WTC11 (cell line): Measurements from ENCODE around the gene BEX4. TPM values are rescaled to one million over a fixed set of nuclear protein-coding genes. Genes with fewer than 3 reads are reported as not detected.

ENCODE experiments used
- ATAC-seq: fragments of 200-7000 bp; cut with Tn5 transposase; 2 replicates; pipeline ENCODE4 v1.10.0; 2021; ENCODE audit warnings: mild to moderate bottlenecking, moderate library complexity
- CTCF ChIA-PET: fragments of 300-600 bp; sonication (Branson Sonifier 250); formaldehyde crosslinking; loops from one replicate; lab custom pipeline; 2021; ENCODE audit warnings: antibody characterized with exemption; lab: Charles Lee
- POLR2A ChIA-PET: fragments of 350-600 bp; sonication (Branson Sonifier 250); formaldehyde crosslinking; loops from one replicate; lab custom pipeline; 2021; ENCODE audit warnings: antibody characterized with exemption; lab: Charles Lee
- DNase-seq: peaks from one replicate; pipeline ENCODE4 v3.0.0; 2021; ENCODE audit warnings: low spot score
- H3K27ac Mint-ChIP-seq: 2 replicates; pipeline ENCODE4 v1.8.0; 2021; ENCODE audit warnings: mixed read lengths
- H3K27me3 Mint-ChIP-seq: 2 replicates; pipeline ENCODE4 v1.8.0; 2021; ENCODE audit warnings: low read depth, mild to moderate bottlenecking, moderate library complexity, mixed read lengths
- H3K36me3 Mint-ChIP-seq: 2 replicates; pipeline ENCODE4 v1.8.0; 2021; ENCODE audit warnings: mixed read lengths
- H3K4me1 Mint-ChIP-seq: 2 replicates; pipeline ENCODE4 v1.8.0; 2022; ENCODE audit warnings: mixed read lengths
- H3K4me3 Mint-ChIP-seq: 2 replicates; pipeline ENCODE4 v1.8.0; 2021; ENCODE audit warnings: mild to moderate bottlenecking, moderate library complexity, mixed read lengths
- H3K9me3 Mint-ChIP-seq: 2 replicates; pipeline ENCODE4 v1.8.0; 2021; ENCODE audit warnings: mixed read lengths
- CBFB ChIP-seq: sonication (generic); formaldehyde crosslinking; IDR thresholded peaks from 2 replicates; pipeline ENCODE4 v1.8.1; 2022; ENCODE audit warnings: mild to moderate bottlenecking, low read depth, missing genetic modification reagents
- CREM ChIP-seq: sonication (generic); formaldehyde crosslinking; IDR thresholded peaks from 2 replicates; pipeline ENCODE4 v1.8.1; 2022; ENCODE audit warnings: mild to moderate bottlenecking, missing genetic modification reagents, moderate library complexity
- E2F5 ChIP-seq: sonication (generic); formaldehyde crosslinking; IDR thresholded peaks from 2 replicates; pipeline ENCODE4 v1.8.1; 2022; ENCODE audit warnings: mild to moderate bottlenecking, moderate library complexity, missing genetic modification reagents
- FOXK1 ChIP-seq: sonication (generic); formaldehyde crosslinking; IDR thresholded peaks from 2 replicates; pipeline ENCODE4 v1.8.0; 2022; ENCODE audit warnings: mild to moderate bottlenecking, moderate library complexity, missing genetic modification reagents
- GTF2I ChIP-seq: fragments of 250-450 bp; sonication (Bioruptor Pico); conservative IDR thresholded peaks from 2 replicates; pipeline ENCODE4 v1.4.0; 2021; ENCODE audit warnings: mild to moderate bottlenecking
- HMGA2 ChIP-seq: fragments of 250-450 bp; sonication (Bioruptor Pico); IDR thresholded peaks from 2 replicates; pipeline ENCODE4 v1.4.0; 2021; ENCODE audit warnings: mild to moderate bottlenecking, moderate library complexity
- MXD4 ChIP-seq: fragments of 250-450 bp; sonication (Bioruptor Pico); IDR thresholded peaks from 2 replicates; pipeline ENCODE4 v1.8.0; 2021; ENCODE audit warnings: mild to moderate bottlenecking, moderate library complexity, borderline replicate concordance
- OVOL2 ChIP-seq: fragments of 250-450 bp; sonication (Bioruptor Pico); IDR thresholded peaks from 2 replicates; pipeline ENCODE4 v1.9.0; 2021; ENCODE audit warnings: mild to moderate bottlenecking, borderline replicate concordance
- RELA ChIP-seq: sonication (generic); formaldehyde crosslinking; IDR thresholded peaks from 2 replicates; pipeline ENCODE4 v1.8.1; 2022; ENCODE audit warnings: missing genetic modification reagents, mild to moderate bottlenecking, borderline replicate concordance
- RORB ChIP-seq: fragments of 250-450 bp; sonication (Bioruptor Pico); IDR thresholded peaks from 2 replicates; pipeline ENCODE4 v1.9.0; 2021; ENCODE audit warnings: mild to moderate bottlenecking
- TEAD4 ChIP-seq: sonication (generic); formaldehyde crosslinking; IDR thresholded peaks from 2 replicates; pipeline ENCODE4 v1.8.0; 2022; ENCODE audit warnings: mild to moderate bottlenecking, missing genetic modification reagents
- TP53 ChIP-seq: sonication (generic); formaldehyde crosslinking; IDR thresholded peaks from 2 replicates; pipeline ENCODE4 v1.8.1; 2023; ENCODE audit warnings: mild to moderate bottlenecking, missing genetic modification reagents
- USF2 ChIP-seq: sonication (generic); formaldehyde crosslinking; IDR thresholded peaks from 2 replicates; pipeline ENCODE4 v1.8.1; 2023; ENCODE audit warnings: mild to moderate bottlenecking, missing genetic modification reagents, moderate library complexity
- ZBTB43 ChIP-seq: sonication (generic); formaldehyde crosslinking; IDR thresholded peaks from 2 replicates; pipeline ENCODE4 v1.8.1; 2023; ENCODE audit warnings: mild to moderate bottlenecking, missing genetic modification reagents
- ZNF138 ChIP-seq: sonication (generic); formaldehyde crosslinking; conservative IDR thresholded peaks from 2 replicates; pipeline ENCODE4 v1.8.1; 2022; ENCODE audit warnings: mild to moderate bottlenecking, moderate library complexity, missing genetic modification reagents
- ZNF232 ChIP-seq: sonication (generic); formaldehyde crosslinking; IDR thresholded peaks from 2 replicates; pipeline ENCODE4 v1.8.0; 2022; ENCODE audit warnings: mild to moderate bottlenecking, missing genetic modification reagents
- ZNF263 ChIP-seq: sonication (generic); formaldehyde crosslinking; IDR thresholded peaks from 2 replicates; pipeline ENCODE4 v1.8.1; 2022; ENCODE audit warnings: low read depth, mild to moderate bottlenecking, moderate library complexity, missing genetic modification reagents
- ZNF317 ChIP-seq: sonication (generic); formaldehyde crosslinking; IDR thresholded peaks from 2 replicates; pipeline ENCODE4 v1.8.1; 2023; ENCODE audit warnings: low read depth, mild to moderate bottlenecking, moderate library complexity, missing genetic modification reagents, borderline replicate concordance
- ZNF512 ChIP-seq: sonication (generic); formaldehyde crosslinking; IDR thresholded peaks from 2 replicates; pipeline ENCODE4 v1.8.1; 2022; ENCODE audit warnings: missing genetic modification reagents, borderline replicate concordance
- total RNA-seq: library from RNA; stranded (reverse); gene quantifications from 3 replicates; pipeline ENCODE4 v1.2.3, GENCODE V29; 2021
- TF ChIP-seq, protein P1 (sequence below): sonication (generic); formaldehyde crosslinking; IDR thresholded peaks from 2 replicates; pipeline ENCODE4 v1.8.0; 2022; ENCODE audit warnings: mild to moderate bottlenecking, missing genetic modification reagents
- TF ChIP-seq, protein P2 (sequence below): sonication (generic); formaldehyde crosslinking; IDR thresholded peaks from 2 replicates; pipeline ENCODE4 v1.8.1; 2022; ENCODE audit warnings: low read depth, missing genetic modification reagents, borderline replicate concordance
- TF ChIP-seq, protein P3 (sequence below): fragments of 250-450 bp; sonication (Bioruptor Pico); IDR thresholded peaks from 2 replicates; pipeline ENCODE4 v1.8.0; 2021; ENCODE audit warnings: mild to moderate bottlenecking
- TF ChIP-seq, protein P4 (sequence below): sonication (generic); formaldehyde crosslinking; IDR thresholded peaks from 2 replicates; pipeline ENCODE4 v1.8.0; 2022; ENCODE audit warnings: missing genetic modification reagents

BEX4 gene
- total RNA-seq, 1 experiment from 2014 or later: 57.9 TPM

DNA sequence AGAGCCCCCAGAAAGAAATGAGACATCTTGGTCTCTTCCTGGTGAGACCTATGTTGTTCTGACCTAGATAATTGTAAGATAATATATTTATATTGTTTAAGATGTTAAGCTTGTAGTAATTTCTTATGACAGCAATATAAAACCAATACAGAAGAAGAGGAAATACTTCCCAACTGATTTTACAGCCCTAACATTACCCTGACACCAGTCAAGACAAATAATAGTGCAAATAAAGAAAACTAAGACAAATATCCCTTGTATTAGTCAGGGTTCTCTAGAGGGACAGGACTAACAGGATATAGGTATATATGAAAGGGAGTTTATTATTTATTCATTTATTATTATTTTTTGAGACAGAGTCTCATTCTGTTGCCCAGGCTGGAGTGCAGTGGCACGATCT lies 21.4 kb downstream of the BEX4 start:
- H3K27ac Mint-ChIP-seq: no peak overlapping the region
- ChIA-PET CTCF (no interaction called here), POLR2A (no interaction called here)
- ATAC-seq (no peak), DNase-seq (no peak)
- H3K27me3 Mint-ChIP-seq: peaks cover 7% of the 10 kb centered on the region; the same call in 1 of the 2 replicates
- no peak for TF ChIP-seq CBFB (CRISPR knock-in tag)
- TF ChIP-seq MXD4 (CRISPR knock-in tag): no peak
- TF ChIP-seq ZNF232: no peak
- TF ChIP-seq ZNF512 (CRISPR knock-in tag): no peak
- TF ChIP-seq ZNF317 (CRISPR knock-in tag): no peak
- TF ChIP-seq ZNF138 (CRISPR knock-in tag): no peak
- TF ChIP-seq RORB (CRISPR knock-in tag): no peak
- no peak for TF ChIP-seq USF2
- TF ChIP-seq FOXK1: no peak
- no peak for TF ChIP-seq ZNF263
- TF ChIP-seq TEAD4 (CRISPR knock-in tag): no peak
- TF ChIP-seq, protein P1, sequence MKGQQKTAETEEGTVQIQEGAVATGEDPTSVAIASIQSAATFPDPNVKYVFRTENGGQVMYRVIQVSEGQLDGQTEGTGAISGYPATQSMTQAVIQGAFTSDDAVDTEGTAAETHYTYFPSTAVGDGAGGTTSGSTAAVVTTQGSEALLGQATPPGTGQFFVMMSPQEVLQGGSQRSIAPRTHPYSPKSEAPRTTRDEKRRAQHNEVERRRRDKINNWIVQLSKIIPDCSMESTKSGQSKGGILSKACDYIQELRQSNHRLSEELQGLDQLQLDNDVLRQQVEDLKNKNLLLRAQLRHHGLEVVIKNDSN: no peak
- no peak for TF ChIP-seq RELA
- TF ChIP-seq OVOL2 (CRISPR knock-in tag): no peak
- H3K4me3 Mint-ChIP-seq: no peak overlapping the region
- no peaks in the 10 kb centered on the region for H3K36me3 Mint-ChIP-seq
- no peaks in the 10 kb centered on the region for H3K9me3 Mint-ChIP-seq
- H3K4me1 Mint-ChIP-seq: peaks cover 8% of the 10 kb centered on the region

- Mint-ChIP-seq H3K36me3 (no peaks in the 10 kb centered on the region), H3K27ac (no peak overlapping the region), H3K4me3 (no peak overlapping the region), H3K4me1 (peaks cover 17% of the 10 kb centered on the region), H3K9me3 (no peaks in the 10 kb centered on the region), H3K27me3 (peaks cover 4% of the 10 kb centered on the region; the same call in 1 of the 2 replicates)
- no peak for ATAC-seq
- POLR2A ChIA-PET: no interaction called here
- no peak for DNase-seq
- CTCF ChIA-PET: no interaction called here
- TF ChIP-seq ZNF512 (CRISPR knock-in tag): no peak
- TF ChIP-seq TP53: no peak
- TF ChIP-seq, protein P2, sequence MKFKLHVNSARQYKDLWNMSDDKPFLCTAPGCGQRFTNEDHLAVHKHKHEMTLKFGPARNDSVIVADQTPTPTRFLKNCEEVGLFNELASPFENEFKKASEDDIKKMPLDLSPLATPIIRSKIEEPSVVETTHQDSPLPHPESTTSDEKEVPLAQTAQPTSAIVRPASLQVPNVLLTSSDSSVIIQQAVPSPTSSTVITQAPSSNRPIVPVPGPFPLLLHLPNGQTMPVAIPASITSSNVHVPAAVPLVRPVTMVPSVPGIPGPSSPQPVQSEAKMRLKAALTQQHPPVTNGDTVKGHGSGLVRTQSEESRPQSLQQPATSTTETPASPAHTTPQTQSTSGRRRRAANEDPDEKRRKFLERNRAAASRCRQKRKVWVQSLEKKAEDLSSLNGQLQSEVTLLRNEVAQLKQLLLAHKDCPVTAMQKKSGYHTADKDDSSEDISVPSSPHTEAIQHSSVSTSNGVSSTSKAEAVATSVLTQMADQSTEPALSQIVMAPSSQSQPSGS: no peak
- TF ChIP-seq GTF2I (CRISPR knock-in tag): no peak
- no peak for TF ChIP-seq E2F5
- TF ChIP-seq, protein P3, sequence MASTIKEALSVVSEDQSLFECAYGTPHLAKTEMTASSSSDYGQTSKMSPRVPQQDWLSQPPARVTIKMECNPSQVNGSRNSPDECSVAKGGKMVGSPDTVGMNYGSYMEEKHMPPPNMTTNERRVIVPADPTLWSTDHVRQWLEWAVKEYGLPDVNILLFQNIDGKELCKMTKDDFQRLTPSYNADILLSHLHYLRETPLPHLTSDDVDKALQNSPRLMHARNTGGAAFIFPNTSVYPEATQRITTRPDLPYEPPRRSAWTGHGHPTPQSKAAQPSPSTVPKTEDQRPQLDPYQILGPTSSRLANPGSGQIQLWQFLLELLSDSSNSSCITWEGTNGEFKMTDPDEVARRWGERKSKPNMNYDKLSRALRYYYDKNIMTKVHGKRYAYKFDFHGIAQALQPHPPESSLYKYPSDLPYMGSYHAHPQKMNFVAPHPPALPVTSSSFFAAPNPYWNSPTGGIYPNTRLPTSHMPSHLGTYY: no peak
- no peak for TF ChIP-seq FOXK1
- TF ChIP-seq, protein P4, sequence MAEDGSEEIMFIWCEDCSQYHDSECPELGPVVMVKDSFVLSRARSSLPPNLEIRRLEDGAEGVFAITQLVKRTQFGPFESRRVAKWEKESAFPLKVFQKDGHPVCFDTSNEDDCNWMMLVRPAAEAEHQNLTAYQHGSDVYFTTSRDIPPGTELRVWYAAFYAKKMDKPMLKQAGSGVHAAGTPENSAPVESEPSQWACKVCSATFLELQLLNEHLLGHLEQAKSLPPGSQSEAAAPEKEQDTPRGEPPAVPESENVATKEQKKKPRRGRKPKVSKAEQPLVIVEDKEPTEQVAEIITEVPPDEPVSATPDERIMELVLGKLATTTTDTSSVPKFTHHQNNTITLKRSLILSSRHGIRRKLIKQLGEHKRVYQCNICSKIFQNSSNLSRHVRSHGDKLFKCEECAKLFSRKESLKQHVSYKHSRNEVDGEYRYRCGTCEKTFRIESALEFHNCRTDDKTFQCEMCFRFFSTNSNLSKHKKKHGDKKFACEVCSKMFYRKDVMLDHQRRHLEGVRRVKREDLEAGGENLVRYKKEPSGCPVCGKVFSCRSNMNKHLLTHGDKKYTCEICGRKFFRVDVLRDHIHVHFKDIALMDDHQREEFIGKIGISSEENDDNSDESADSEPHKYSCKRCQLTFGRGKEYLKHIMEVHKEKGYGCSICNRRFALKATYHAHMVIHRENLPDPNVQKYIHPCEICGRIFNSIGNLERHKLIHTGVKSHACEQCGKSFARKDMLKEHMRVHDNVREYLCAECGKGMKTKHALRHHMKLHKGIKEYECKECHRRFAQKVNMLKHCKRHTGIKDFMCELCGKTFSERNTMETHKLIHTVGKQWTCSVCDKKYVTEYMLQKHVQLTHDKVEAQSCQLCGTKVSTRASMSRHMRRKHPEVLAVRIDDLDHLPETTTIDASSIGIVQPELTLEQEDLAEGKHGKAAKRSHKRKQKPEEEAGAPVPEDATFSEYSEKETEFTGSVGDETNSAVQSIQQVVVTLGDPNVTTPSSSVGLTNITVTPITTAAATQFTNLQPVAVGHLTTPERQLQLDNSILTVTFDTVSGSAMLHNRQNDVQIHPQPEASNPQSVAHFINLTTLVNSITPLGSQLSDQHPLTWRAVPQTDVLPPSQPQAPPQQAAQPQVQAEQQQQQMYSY: no peak
- TF ChIP-seq CREM (CRISPR knock-in tag): no peak
- no peak for TF ChIP-seq ZBTB43 (CRISPR knock-in tag)
- TF ChIP-seq HMGA2 (CRISPR knock-in tag): no peak
Measured at GRCh38 chrX:103240155-103240554, 25.2 kb downstream of the BEX4 start.
